ENCODE measurements around the gene ZCCHC3. TPM values are rescaled to one million over a fixed set of nuclear protein-coding genes. Genes with fewer than 3 reads are reported as not detected.

The ZCCHC3 gene
- total RNA-seq, 1 donor from 2014 or later: 25.0 TPM

DNA sequence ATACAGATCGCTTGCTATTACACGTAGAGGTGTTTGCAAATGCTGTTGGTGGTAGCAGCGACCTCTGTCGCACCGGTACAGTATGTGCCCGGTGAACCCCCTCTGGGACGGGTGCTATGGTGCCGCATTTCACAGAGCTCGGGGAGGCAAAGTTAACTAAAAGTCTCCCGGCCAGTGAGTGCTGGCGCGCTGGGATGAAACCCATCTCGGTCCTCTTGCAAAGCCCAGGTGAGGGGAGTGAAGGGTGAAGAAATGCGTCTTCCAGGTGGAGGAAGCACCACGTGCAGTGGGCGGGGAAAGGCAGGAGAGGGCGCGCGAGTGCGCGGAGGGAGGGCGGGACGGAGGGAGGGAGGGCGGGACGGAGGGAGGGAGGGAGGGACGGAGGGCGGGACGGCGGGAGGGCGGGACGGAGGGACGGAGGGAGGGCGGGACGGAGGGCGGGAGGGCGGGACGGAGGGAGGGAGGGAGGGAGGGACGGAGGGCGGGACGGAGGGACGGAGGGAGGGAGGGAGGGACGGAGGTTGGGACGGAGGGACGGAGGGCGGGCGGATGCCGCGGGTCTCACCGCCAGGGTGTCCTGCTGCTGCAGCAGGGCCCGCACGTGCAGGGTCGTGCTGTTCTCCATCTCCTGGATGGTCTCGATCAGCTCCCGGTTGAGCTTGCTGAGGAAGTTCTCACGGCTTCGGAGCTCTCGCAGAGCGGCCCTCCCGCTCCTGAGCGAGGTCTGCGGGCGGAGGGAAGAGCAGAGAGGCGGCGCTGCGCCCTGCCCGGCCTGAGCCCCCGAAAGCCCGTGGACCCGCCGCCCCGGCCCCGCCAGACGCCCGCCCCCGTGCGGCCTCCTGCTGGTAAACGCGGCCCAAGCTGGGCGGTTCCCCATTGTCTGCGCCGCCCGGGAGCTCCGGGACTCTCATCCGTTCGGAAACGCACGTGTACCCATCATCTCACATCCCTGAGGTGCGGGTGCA lies 18.5 kb upstream of the ZCCHC3 start:
- intact Hi-C loops (cut with micrococcal nuclease): no loop called here

DNA sequence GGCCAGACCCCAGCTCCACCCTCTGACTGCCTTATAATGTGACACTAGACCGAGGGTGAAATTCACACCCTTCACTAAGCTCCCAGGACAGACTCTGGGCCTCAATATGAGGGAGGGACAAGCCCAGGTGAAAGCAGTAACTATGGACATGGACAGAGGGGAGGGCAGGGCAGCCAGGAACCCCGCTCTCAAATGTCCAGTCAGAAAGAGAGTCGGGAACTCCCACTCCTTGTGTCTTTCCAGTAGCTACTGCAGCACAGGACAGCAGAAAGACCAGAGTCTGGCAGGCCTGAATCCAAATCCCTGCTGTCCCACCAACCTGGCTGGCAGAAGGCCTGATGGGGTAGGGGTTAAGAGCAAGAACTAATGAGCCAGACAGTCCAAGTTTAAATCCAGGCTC lies 13.2 kb upstream of the ZCCHC3 start:
- intact Hi-C loops (cut with micrococcal nuclease): no loop called here

DNA sequence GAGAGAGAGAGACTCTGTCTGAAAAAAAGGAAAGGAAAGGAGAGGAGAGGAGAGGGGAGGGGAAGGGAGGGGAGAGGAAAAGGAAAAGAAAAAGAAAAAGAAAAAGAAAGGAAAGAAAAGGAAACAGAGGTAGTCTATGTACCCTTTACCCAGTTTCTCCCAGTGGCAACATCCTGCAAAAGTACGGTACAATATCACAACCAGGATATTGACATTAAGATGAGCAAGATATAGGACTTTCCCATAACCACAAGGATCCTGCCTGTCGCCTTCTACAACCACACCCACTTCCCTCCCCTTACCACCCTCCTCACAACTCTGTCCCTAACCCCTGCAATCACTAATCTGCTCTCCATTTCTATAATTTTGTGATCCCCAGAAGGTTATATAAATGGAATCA lies 10.9 kb upstream of the ZCCHC3 start:
- intact Hi-C loops (cut with micrococcal nuclease): no loop called here

DNA sequence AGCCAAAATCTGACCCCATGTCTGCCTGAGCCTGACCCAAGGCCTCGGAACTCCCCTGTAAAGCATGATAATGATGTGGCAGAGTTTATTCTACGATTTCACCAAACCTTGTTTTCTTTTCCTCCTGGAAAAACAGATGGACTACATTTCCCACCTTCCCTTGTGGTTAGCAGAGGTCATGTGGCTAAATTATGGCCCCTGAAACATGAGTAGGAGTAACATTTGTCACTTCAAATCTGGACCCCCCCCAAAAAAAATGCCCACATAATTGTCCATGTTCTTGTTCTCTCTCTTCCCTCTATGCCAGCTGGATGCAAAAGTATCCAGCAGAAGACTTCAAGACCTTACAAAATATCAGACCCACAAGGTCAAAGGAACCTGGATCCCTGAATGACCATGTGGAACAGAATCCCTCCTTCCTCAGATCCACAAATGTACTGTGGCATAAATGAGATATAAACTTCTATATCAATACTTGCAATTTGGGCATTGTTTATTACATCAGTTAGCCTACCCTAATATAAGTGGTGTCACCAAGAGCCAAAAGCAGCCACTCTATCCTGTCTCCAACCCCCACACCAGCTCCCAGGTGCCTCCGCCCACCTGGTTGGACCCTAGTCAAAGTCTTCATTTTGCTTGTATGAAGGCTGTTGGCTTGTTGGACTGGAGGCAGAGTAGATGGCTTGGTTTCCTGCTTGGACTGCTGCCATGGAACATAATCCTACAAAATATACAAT lies 8.2 kb upstream of the ZCCHC3 start:
- intact Hi-C loops (cut with micrococcal nuclease): no loop called here

DNA sequence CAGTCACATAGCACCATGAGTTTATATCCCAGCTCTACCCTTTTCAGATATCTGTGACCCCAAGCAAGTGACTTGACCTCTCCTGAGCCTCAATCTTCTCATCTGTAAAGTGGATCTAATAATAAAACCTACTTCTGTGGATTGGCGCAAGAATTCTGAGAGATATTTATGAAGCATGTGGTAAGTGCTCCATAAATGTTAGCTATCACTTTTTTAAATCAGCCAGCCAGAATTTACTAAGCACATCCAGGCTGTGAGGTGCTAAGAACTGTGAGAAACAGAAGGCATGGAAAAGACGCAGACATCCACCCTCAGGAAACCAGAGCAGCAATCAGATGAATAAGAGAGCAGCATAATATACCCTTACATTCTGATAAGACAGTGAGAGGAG lies 7.7 kb upstream of the ZCCHC3 start:
- intact Hi-C loops (cut with micrococcal nuclease): loop anchor here (1.0 kb wide), 8 partner anchors 9 to 119 kb away; partner anchors contain the start of genes NRSN2, RBCK1 and SOX12

DNA sequence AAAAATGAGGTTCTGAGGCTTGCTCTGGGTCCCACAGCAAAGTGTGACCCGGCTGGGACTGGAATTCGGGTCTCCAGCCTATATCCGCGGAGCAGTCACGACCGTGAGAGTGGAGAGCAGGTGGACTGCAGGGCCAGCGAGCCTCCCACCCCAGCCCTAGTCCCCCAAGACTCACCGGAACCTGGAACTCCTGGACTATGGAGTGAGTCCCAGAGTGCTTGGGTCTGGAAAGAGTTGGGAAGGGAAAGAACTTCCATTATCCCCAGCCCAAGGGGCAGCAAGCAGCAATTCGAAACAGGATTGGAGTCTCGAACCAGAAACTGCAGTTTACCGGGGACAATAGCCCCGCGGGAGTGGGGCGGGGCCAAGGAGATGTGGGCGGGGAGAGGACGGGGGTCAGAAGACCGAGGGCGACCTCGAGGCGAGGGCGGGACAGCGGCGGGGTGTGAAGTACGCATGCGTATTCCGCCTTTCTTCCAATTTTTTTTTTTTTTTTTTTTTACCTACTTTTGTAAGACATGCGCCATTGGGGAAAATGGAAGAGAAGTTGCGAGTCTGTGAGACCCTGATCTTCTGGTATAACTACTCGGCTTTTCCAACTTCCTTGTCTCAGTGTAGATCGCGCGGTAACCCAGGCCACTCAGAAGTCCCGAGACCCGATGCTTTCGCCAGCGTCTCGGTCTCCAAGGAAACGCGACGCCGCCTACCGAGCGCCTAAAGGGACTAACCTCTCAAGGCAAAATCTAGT lies 7.1 kb upstream of the ZCCHC3 start, which contains the start of gene C20orf96:
Gene C20orf96, minus strand, starts transcription at position 667 of the 748 bp plus-strand sequence. Its CDS starts 140 bp downstream, at position 527.
- intact Hi-C loops (cut with micrococcal nuclease): loop anchor here (1.0 kb wide), 8 partner anchors 8 to 118 kb away; partner anchors contain the start of genes NRSN2, RBCK1 and SOX12

DNA sequence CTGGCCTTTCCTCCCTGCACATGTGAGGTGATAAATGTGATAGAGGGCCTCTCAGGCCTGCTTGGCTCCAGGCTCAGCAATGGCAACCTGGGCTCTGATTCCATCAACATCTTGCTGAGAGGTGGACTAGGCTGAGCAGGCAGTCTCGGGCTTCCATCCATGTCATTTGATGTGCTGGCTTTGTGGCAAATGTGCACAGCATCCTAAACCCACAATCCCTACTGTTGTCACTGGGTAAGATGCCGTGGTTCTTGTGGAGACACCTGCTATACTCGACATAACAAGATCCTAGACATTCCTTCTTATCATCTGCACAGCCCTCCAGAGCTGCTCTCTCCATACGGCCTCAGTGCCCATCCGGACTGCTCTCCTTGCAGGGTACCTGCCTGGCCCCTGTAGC lies 2.8 kb upstream of the ZCCHC3 start:
- intact Hi-C loops (cut with micrococcal nuclease): no loop called here

DNA sequence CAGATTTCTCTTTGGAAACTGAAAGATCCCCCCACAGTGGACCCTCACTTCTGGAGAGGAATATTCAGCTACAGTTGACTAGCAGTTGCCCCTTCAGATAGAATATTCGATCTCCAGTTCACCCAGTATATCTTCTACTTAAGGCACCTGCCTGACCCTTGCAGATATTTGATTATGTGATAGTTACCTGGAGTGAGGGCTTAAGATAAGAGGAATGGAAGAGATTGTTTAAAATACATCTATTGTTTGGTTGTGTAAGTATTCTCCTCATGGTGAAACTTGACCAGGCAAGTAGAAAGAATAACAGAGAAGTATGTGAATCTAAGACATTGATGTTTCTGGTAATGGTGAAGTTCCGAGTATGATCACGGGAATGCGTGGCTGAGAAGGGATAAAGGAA lies 1.6 kb upstream of the ZCCHC3 start:
- intact Hi-C loops (cut with micrococcal nuclease): no loop called here

DNA sequence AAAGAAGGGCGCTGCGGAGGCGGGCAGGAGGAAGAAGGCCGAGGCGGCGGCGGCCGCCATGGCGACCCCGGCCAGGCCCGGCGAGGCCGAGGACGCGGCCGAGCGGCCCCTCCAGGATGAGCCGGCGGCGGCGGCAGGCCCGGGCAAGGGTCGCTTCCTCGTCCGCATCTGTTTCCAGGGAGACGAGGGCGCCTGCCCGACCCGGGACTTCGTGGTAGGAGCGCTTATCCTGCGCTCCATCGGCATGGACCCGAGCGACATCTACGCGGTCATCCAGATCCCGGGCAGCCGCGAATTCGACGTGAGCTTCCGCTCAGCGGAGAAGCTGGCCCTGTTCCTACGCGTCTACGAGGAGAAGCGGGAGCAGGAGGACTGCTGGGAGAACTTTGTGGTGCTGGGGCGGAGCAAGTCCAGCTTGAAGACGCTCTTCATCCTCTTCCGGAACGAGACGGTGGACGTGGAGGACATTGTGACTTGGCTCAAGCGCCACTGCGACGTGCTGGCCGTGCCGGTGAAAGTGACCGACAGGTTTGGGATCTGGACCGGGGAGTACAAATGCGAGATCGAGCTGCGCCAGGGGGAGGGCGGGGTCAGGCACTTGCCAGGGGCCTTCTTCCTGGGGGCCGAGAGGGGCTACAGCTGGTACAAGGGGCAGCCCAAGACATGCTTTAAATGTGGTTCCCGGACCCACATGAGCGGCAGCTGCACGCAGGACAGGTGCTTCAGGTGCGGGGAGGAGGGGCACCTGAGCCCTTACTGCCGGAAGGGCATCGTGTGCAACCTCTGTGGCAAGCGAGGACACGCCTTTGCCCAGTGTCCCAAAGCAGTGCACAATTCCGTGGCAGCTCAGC lies 780 bp downstream of the ZCCHC3 start:
- intact Hi-C loops (cut with micrococcal nuclease): loop anchor here (1.0 to 2.0 kb wide), 5 partner anchors 8 to 59 kb away; partner anchors contain the start of genes C20orf96 and SOX12

DNA sequence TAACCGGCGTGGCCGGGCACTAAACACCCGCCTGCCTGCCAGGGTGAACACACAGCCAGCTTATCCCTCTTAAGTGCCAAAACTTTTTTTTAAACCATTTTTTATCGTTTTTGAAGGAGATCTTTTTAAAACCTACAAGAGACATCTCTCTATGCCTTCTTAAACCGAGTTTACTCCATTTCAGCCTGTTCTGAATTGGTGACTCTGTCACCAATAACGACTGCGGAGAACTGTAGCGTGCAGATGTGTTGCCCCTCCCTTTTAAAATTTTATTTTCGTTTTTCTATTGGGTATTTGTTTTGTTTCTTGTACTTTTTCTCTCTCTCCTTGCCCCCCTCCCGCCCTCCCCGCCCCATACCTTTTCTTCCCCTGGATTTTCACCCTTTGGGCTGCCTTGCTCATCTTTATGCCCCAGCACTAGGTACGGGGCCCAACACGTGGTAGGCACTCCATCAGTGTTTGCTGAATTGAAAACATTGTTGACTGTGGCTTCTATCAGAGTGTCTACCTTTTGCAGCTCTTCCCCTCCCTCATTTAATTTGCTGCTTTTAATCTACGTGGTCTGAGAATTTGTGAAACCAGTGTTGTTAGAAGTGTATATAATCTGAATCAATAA lies 1.5 kb downstream of the ZCCHC3 start:
- intact Hi-C loops (cut with micrococcal nuclease): loop anchor here (1.0 to 2.0 kb wide), 3 partner anchors 9 to 60 kb away; partner anchors contain the start of gene C20orf96

DNA sequence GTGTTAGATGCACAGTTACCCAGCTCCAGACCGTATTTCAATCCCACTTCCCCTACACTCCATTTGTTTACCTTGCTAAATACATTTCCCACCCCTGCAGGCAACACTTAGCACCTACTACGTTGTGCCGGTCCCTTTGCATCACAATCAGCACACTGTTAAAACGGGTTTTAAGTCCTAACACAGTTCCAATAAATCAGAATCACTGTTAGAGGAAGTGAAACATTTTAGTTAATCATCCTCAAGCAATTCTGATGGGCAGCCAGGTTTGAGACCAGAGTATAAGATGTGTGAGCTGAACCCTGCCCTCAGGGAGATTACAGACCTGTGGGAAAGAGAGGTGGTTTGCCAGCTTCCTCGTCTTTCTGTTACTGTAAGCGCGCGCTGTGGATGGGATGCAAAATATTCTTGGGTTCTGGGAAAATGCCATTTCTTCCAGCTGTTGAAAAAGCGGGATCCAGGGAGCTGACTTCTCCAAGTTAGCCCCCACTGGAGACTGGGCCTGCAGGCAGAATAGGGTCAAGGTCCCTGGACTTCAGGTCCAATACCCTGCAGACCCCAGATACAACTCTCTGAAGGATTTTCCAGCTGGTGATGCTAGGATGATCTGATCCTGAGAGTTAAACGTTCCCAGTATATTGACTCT lies 3.1 kb downstream of the ZCCHC3 start:
- intact Hi-C loops (cut with micrococcal nuclease): no loop called here

DNA sequence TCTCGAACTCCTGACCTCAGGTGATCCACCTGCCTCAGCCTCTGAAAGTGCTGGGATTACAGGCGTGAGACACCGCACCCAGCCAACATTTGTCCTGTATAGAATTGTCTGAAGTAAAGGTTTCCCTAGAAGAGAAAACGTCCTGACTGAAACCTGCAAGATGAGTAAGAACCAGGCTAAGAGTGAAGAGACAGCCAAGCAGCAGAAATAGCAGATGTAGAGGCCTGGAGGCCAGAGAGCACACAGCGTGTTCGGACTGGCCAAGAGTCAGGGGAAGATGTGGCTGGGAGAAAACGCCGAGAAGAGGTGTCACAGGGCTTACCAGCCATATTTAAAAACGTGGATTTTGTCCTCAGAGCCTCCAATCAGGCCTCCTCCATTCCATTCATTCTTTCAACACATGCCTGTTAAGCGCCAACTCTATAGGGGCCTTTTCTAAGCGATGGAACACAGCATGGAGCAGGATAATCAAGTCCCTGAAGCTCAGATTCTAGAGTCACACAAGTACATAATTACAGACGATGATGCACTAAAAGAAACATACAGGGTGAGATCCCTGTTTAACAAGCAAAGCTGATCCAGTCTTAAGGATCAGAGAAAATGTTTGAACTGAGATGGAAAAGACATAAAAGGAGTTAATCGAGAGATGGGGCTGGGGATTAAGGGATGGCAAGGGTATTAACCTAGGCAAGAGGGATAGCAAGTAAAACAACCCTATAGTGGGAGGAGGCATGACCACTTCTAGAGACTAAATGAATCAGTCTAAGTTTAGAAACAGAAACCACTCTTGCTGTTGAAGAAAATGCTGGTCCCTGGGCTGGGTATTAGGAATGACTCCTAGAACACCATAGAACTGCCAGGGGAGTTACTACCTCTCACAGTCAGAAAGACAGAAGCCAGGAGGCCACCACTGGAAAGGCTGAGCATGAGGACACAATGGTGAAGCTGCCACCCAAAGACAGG lies 4.8 kb downstream of the ZCCHC3 start:
- intact Hi-C loops (cut with micrococcal nuclease): no loop called here

DNA sequence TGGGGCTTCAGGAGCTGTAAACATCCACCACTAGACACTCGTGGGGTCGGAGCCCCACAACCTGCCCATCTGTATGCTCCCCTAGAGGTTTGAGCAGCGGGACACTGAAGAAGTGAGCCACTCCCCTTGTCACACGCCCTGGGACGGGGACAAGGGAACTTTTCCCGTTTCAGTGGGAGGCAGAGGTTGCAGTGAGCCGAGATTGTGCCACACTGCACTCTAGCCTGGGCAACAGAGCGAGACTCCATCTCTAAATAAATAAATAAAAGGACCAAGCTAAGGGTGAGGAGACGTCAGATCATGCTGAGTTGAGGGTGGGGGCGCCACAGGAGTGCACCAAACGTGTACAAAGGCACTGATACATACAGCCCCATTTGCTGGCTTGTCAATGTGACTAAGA lies 8.4 kb downstream of the ZCCHC3 start:
- intact Hi-C loops (cut with micrococcal nuclease): no loop called here

DNA sequence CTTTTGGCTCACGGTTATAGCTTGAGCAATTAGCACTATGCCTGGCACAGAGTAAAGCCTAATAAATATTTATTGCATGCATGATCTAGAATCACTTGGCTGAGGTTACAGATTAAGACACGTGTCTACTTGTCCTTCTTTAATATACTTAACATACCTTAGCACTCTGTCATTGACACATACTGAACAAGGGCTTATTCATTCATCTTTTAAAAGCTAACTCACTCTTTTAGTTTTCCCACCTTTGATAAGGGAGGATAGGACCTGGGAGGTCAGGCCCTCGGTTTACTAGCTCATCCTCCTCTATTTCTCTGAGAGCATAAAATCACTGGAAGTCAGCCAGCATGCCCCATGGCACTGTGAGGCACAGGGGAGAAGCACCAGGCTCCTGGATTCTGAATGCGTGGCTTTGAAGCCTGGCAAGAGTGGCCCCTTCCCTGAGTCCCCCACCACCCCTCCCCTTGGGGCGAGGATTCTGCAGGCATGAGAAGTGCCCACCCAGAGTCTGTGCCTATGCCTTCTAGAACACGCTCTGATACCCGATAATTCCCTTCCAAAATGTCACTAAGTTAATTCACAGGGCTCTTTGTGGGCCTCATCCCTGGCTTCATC lies 11.2 kb downstream of the ZCCHC3 start:
- intact Hi-C loops (cut with micrococcal nuclease): no loop called here

DNA sequence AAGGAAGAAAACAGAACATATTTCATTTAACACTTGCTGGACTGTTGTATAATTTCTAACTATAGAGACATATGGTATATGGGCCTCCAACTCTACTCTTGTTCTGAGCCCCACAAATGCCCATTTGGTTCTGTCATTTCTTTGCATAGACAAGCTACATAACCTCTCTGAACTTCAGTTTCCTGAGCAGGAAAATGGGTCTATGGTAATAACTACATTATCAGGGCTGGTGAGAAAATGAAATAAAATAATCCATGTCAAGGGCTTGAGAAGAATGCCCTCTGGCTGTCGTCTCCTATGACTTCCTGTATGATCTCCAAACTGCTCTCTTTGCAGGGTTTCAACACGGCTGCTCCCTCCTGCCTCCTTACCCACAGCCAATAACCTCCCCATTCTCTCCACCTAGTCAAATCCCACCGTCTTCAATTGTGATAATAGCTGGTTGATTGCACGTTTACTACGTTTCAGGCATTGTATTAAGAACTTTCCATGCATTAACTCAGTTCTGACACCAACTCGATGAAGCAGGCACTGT lies 12.0 kb downstream of the ZCCHC3 start:
- intact Hi-C loops (cut with micrococcal nuclease): no loop called here

DNA sequence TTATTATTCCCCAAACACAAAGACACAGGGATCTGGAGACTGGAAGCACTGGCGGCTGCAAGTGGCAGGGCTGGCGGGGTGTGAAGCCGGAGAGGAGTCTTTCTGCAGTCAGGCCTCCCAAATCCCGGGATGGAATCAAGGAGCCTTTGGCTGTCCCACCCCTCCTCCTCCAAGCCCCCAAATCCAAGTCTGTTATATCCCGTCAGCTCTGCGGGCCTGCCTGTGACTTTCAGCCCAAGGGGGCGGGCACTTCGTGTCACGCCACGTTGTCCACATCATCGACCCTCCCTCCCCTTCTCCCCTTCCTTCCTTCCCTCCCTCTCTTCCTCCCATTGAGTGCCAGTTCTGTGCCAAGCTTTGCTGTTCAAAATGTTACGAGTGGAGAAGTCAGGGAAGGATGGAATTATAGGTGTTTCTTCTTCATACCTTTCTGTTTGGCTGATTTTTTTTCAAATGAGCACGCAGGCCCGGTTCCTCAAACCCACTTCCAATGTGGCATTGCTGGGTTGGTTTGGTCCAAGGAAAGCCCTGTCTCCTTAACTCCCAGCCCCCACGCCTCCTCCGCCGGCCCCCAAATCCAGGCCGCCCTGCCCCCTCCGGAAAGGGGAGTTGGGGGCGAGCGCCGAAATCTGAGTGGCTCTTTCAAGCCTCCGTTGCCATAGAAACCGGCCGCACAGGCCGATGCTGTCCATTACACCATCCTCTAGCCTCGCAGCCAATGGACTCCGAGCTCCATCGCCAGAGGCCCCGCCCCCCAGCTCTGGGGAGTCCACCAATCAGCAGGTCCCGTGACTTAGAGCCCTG lies 12.7 kb downstream of the ZCCHC3 start:
- intact Hi-C loops (cut with micrococcal nuclease): loop anchor here (1.0 kb wide), 3 partner anchors 12 to 20 kb away; partner anchors contain the start of genes C20orf96 and SOX12

Data from T-helper 1 cell treated with Interleukin-12 subunit alpha and Interleukin-12 subunit beta and Interleukin-4 antibody, amounts not matched to agents 30 ng/mL and 1 ng/mL, for 36 hours (primary cell).